Common myeloid progenitor, CD34-positive (primary cell): ENCODE results near the gene HSD17B10.
A peak's percentile ranks its signal among the peaks of the same experiment; 100 is the strongest.
"Not testable (repeated sequence)": the region's sequence is repeated elsewhere in the genome, so short reads cannot be mapped to it uniquely, and the experiment has no call there.

Source experiments
- CTCF ChIA-PET: fragments of 350-600 bp; sonication (Branson Sonifier 250); formaldehyde crosslinking; loops from one replicate; lab custom pipeline; 2021; ENCODE audit warnings: antibody characterized with exemption; lab: Charles Lee
- POLR2A ChIA-PET: fragments of 350-600 bp; sonication (Branson Sonifier 250); formaldehyde crosslinking; loops from one replicate; lab custom pipeline; 2021; ENCODE audit warnings: antibody characterized with exemption; lab: Charles Lee
- DNase-seq, 3 donors: peaks; one replicate each; pipeline versions ENCODE4 v3.0.0 to v3.0.0-alpha.2; 2013
- H3K27ac ChIP-seq, 2 experiments: 1 replicate in 1 of 2; 2 replicates in 1 of 2; pipeline ENCODE4 v1.7.0; 2013; ENCODE audit warnings: inconsistent platforms in 2 of 2, low read length in 2 of 2, mild to moderate bottlenecking in 2 of 2, low read depth in 1 of 2, moderate library complexity in 1 of 2; ENCODE audit not compliant: severe bottlenecking in 2 of 2, insufficient read depth in 1 of 2, poor library complexity in 1 of 2
- H3K27me3 ChIP-seq, 5 experiments: replicated peaks in 2 of 5; 1 replicate in 3 of 5; 2 replicates in 2 of 5; pipeline versions ENCODE4 v1.6.1 to v1.7.0; 2013; ENCODE audit warnings: low read length in 4 of 5, mild to moderate bottlenecking in 2 of 5, moderate library complexity in 2 of 5, inconsistent platforms in 1 of 5; ENCODE audit not compliant: insufficient read depth in 5 of 5, control insufficient read depth in 4 of 5
- H3K36me3 ChIP-seq, 4 experiments: 1 replicate in 2 of 4; 2 replicates in 2 of 4; pipeline versions ENCODE4 v1.6.1 to v1.7.0; 2013; ENCODE audit warnings: low read length in 3 of 4, control low read depth in 1 of 4, mild to moderate bottlenecking in 1 of 4; ENCODE audit not compliant: control insufficient read depth in 4 of 4, insufficient read depth in 4 of 4
- H3K4me1 ChIP-seq, 4 experiments: 1 replicate in 3 of 4; 2 replicates in 1 of 4; pipeline versions ENCODE4 v1.6.1 to v1.7.1; 2013; ENCODE audit warnings: low read length in 3 of 4, mild to moderate bottlenecking in 3 of 4, control low read depth in 1 of 4, inconsistent platforms in 1 of 4, moderate library complexity in 1 of 4; ENCODE audit not compliant: control insufficient read depth in 4 of 4, insufficient read depth in 4 of 4; ENCODE audit errors: control extremely low read depth in 1 of 4
- H3K4me3 ChIP-seq, 7 experiments: 1 replicate in 4 of 7; 2 replicates in 3 of 7; pipeline versions ENCODE4 v1.5.1 to v1.7.0; 2013; ENCODE audit warnings: mild to moderate bottlenecking in 7 of 7, low read length in 6 of 7, moderate library complexity in 6 of 7, inconsistent platforms in 2 of 7, low read depth in 2 of 7, control low read depth in 1 of 7; ENCODE audit not compliant: insufficient read depth in 4 of 7, control insufficient read depth in 1 of 7; ENCODE audit errors: extremely low read depth in 1 of 7
- H3K9me3 ChIP-seq, 5 experiments: 1 replicate in 4 of 5; 2 replicates in 1 of 5; pipeline versions ENCODE4 v1.6.1 to v1.7.1; 2013; ENCODE audit warnings: low read length in 4 of 5, mild to moderate bottlenecking in 2 of 5, inconsistent platforms in 1 of 5, low read depth in 1 of 5, moderate library complexity in 1 of 5; ENCODE audit not compliant: control insufficient read depth in 4 of 5, insufficient read depth in 2 of 5; ENCODE audit errors: control extremely low read depth in 1 of 5
- WGBS: methylation state at CpG from one replicate; pipeline ENCODE4 v1.1.5; 2013; ENCODE audit not compliant: insufficient coverage; 5-methylcytosine and 5-hydroxymethylcytosine counted together

Gene HSD17B10

DNA sequence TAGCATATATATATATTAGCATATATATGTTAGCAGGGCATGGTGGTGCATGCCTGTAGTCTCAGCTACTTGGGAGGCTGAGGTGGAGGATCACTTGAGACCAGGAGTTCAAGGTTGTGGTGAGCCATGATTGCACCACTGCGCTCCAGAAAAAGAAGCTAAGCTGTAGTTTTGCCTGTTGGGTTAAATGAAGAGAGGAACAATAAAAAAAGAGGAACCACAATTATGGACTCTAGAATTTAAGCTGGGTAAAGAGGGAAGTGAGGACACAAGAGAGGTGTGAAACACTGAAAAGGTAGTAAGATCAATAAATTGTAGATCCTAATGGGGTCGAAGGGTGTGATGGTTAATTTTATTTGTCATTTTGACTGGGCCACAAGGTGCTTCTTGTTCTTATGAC is 40.5 kb upstream of the HSD17B10 start:
- CTCF ChIA-PET = interaction anchor here (1.0 kb wide), 1 partner anchor 12 kb away, joined by 5 read pairs; no protein-coding TSS in a partner anchor
- 29% methylated on average over 2 of the region's 2 CpGs for WGBS
- POLR2A ChIA-PET = no interaction called here
- Histone ChIP-seq H3K27ac (no peak overlapping the region), H3K4me1 (no peaks in the 10 kb centered on the region), H3K9me3 (no peaks in the 10 kb centered on the region), H3K36me3 (no peaks in the 10 kb centered on the region), H3K4me3 (no peak overlapping the region), H3K27me3 (peaks cover 0 to 15% (median 0%) of the 10 kb centered on the region in 5 experiments)
- peak; percentile 14 to 72 (median 71) for DNase-seq

DNA sequence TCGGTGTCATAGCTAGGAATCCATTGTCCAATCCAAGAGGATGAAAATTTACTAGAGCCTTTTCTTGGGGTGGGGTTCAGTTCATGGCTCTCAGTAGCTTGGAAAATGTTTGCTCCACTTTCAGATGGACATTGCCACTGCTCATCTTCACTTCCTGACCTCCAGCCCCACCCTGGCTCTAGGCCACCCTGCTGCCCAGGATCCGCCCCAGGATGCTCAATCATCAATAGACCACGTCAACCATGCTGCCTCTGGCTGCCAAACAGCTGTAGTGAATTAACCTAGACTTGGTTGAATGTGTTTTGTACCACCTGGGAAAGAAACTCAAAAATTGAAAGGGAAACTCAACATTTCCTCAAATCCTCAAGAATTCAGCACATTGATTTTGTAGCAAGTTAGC is 37.2 kb upstream of the HSD17B10 start:
- no peaks in the 10 kb centered on the region for H3K9me3 ChIP-seq
- ChIA-PET CTCF (no interaction called here), POLR2A (no interaction called here)
- no peak for DNase-seq
- 69% methylated on average over 3 of the region's 3 CpGs for WGBS
- no peaks in the 10 kb centered on the region for H3K36me3 ChIP-seq
- no peaks in the 10 kb centered on the region for H3K4me1 ChIP-seq
- no peak overlapping the region for H3K4me3 ChIP-seq
- peaks cover 0 to 15% (median 0%) of the 10 kb centered on the region in 5 experiments for H3K27me3 ChIP-seq
- no peak overlapping the region for H3K27ac ChIP-seq

DNA sequence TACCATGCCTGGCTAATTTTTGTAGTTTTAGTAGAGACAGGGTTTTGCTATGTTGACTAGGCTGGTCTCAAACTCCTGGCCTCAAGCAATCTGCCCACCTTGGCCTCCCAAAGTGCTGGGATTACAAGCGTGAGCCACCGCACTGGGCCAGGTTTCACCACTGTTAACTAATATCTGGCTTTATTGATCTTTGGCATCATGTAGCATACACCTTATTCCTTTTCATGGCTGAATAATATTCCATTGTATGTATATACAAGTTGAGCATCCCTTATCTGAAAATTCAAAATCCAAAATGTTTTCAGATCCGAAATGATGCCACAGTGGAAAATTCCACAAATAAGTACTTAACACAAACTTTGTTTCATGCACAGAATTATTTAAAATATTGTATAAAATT is 34.5 kb upstream of the HSD17B10 start:
- peaks cover 0 to 15% (median 0%) of the 10 kb centered on the region in 5 experiments for H3K27me3 ChIP-seq
- H3K4me3 ChIP-seq, H3K9me3 ChIP-seq, H3K27ac ChIP-seq, POLR2A ChIA-PET, H3K4me1 ChIP-seq, H3K36me3 ChIP-seq, CTCF ChIA-PET, DNase-seq: not testable (repeated sequence)
- no CpG with 5 or more reads among the region's 3 CpGs for WGBS

DNA sequence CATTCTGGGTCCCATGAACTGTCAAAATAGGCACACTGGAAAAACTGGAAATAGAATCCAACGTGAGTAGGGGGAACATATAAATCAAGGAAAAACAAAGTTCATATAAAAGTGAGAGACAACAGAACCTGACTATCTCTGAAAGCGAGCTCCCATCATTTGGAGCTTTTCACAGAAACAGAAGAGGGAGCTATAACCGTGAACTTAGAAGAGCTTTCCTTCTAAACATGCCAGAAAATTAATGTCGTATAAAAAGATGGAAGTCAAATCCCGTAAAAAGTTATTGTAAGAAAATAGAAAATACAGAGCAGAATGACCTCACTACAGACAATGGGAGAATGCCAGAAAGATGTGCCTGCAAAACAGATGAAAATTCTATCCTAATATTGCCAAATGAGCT is 23.9 kb upstream of the HSD17B10 start:
- H3K27me3 ChIP-seq = peaks cover 0 to 3% (median 0%) of the 10 kb centered on the region in 5 experiments
- H3K27ac ChIP-seq = no peak overlapping the region
- CTCF ChIA-PET = interaction anchor here (0.9 to 1.9 kb wide), 4 partner anchors 20 to 142 kb away, joined by 3 to 8 read pairs (median 3); no protein-coding TSS in a partner anchor
- 56% methylated on average over 2 of the region's 5 CpGs for WGBS
- POLR2A ChIA-PET = interaction anchor here (0.6 kb wide), 1 partner anchor 22 kb away, joined by 3 read pairs; no protein-coding TSS in a partner anchor
- H3K9me3 ChIP-seq = no peaks in the 10 kb centered on the region
- H3K4me3 ChIP-seq = no peak overlapping the region
- no peaks in the 10 kb centered on the region for H3K4me1 ChIP-seq
- DNase-seq = no peak
- H3K36me3 ChIP-seq = no peaks in the 10 kb centered on the region

DNA sequence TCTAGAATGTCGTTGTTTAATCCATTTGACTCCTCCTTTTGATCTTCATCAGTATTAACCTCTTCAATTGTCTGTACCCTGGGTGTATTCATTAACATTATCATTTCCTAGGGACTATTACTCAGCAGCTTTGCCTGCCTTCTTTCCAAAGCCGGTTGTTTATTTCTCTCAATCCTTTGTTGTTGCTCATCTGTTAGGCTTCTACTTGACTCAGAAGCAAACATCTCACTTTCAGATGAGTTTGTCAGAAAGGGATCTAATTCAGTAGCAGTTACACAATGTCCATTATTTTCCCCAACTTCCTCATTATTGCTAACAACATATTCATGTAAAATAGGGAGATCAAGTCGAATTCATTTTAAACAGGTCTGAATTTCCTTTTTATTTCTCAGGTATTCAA is 22.1 kb upstream of the HSD17B10 start:
- 64% methylated on average over 1 of the region's 3 CpGs for WGBS
- ChIA-PET CTCF (interaction anchor here (0.8 to 1.2 kb wide), 3 partner anchors 10 to 143 kb away, joined by 3 read pairs; no protein-coding TSS in a partner anchor), POLR2A (no interaction called here)
- Histone ChIP-seq H3K4me3 (no peak overlapping the region), H3K27ac (no peak overlapping the region), H3K36me3 (no peaks in the 10 kb centered on the region), H3K4me1 (no peaks in the 10 kb centered on the region), H3K9me3 (no peaks in the 10 kb centered on the region), H3K27me3 (peaks cover 0 to 3% (median 0%) of the 10 kb centered on the region in 5 experiments)
- DNase-seq = no peak

DNA sequence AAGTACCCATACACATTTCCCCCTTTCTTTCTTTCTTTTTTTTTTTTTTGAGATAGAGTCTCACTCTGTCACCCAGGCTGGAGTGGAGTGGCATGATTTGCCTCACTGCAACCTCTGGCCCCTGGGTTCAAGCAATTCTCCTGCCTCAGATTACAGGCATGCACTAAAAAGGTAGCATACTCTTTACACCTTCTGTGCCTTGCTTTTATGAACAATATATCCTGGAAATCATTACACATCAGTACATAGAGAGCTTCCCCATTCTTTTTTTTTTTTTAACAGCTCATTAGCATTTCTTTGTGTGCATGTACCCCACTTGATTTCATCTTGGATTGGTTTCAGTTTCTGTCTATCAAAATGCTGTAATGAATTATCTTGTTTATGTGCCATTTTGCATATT is 18.6 kb upstream of the HSD17B10 start:
- CTCF ChIA-PET = interaction anchor here (1.2 kb wide), 1 partner anchor 29 kb away, joined by 4 read pairs; no protein-coding TSS in a partner anchor
- Histone ChIP-seq H3K4me3 (no peak overlapping the region), H3K27me3 (peaks cover 0 to 11% (median 0%) of the 10 kb centered on the region in 5 experiments), H3K27ac (no peak overlapping the region), H3K4me1 (no peaks in the 10 kb centered on the region), H3K36me3 (no peaks in the 10 kb centered on the region), H3K9me3 (no peaks in the 10 kb centered on the region)
- POLR2A ChIA-PET = no interaction called here
- peak in 2 of 3 donors; percentile 27 to 40 for DNase-seq

DNA sequence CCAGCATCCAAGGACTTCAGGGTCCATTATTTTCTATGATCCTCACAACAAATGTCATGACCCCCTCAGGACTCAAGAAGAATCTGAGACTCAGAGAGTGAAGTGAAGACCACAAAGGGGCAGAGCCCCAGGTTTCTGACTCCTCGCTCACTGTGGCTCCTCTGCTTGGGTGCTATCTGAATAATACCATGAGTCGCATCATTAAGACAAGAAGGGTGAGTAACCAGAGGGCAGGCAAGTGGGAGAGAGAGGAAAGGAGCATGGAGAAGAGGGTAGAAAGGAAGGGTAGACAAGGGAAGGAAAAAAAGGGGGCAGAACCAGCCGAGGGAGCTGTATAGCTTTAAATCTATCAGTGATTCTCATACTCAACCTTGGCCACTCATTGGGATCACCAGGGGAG is 15.5 kb upstream of the HSD17B10 start:
- CTCF ChIA-PET = no interaction called here
- 95% methylated on average over 3 of the region's 3 CpGs for WGBS

More for the DNA sequence above, 15.5 kb upstream of the HSD17B10 start:
- no peak for DNase-seq
- Histone ChIP-seq H3K27ac (no peak overlapping the region), H3K4me3 (no peak overlapping the region), H3K27me3 (peaks cover 0 to 25% (median 0%) of the 10 kb centered on the region in 5 experiments), H3K9me3 (no peaks in the 10 kb centered on the region), H3K4me1 (no peaks in the 10 kb centered on the region), H3K36me3 (no peaks in the 10 kb centered on the region)
- POLR2A ChIA-PET = no interaction called here
